NOMO-1 (cell line): ENCODE measurements around the gene CMIP.

Experiments used
- DNase-seq, 2 experiments: peaks; one replicate each; lab custom pipeline; 2025; ENCODE audit not compliant: unreplicated experiment in 2 of 2; lab: John Stamatoyannopoulos, UW

Gene CMIP

DNA sequence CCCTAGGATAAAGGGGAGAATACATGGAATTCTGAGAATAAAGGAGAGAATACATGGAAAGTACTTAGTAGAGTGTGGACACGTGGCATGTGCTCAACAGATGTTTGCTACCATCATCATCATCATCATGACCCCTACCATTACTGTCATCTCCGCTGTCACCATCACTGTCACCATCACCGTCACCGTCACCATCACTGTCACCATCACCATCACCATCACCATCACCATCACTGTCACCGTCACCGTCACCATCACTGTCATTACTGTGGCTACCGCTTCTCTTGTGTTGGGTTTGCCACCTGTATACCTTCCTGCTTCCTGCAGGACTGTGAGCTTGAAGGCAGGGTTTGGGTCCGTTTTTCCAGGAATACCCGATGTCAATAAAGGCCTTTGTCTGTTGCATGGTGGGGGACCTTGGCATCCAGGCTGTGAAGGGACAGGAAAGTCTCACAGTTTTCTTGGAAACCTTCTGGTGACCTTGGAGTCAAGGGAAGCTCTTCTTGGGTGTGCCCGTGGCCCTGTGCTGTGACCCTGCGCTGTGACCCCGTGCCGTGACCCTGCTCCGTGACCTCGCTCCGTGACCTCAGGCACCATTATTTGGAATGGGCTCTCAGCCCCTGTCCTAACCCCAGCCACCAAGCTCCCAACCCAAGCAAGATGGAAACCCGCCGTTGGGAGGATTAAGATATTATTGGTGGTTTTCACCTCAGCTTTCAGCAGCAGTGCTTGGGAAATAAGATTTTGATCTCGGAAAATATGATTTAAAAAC lies 14.4 kb downstream of the CMIP start:
- DNase-seq = no peak

DNA sequence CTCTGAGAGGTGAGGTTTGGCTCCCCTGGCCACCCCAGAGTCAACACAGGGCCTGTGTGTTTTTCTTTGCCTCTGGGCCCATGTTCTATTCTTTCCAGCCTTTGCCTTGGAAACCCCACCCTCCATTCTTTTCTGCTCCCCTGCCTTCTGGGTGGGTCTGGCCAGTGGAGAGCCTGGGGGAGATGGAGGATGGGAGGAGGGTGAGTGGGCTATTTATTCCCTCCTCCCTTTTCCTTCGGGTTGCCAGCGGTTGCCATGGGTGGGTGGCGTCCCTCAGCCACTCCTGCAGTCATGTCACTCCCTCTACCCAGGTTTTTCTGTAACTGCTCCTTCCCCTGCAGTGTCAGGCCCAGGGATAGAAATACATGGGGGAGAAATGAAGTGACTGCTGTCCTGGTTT lies 15.5 kb downstream of the CMIP start:
- DNase-seq = no peak

DNA sequence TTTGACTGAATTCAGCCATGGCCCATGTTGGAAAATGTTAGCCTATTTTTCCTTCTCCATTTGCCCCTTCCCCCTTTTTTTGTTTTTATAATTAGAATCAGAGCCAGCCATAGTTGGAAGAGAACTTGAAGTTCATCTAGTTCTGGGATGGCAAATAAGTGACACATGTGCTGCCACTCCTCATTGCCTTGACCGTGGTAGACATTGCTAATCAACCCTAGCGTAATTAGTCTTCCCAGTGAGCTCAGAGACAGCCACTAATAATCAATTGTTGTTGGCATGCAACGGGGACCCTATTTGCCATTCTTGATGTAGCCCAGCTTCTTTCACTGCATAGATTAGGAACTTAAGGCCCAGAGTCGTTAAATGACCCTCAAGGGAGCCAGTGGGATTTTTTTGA lies 16.6 kb downstream of the CMIP start:
- no peak for DNase-seq

DNA sequence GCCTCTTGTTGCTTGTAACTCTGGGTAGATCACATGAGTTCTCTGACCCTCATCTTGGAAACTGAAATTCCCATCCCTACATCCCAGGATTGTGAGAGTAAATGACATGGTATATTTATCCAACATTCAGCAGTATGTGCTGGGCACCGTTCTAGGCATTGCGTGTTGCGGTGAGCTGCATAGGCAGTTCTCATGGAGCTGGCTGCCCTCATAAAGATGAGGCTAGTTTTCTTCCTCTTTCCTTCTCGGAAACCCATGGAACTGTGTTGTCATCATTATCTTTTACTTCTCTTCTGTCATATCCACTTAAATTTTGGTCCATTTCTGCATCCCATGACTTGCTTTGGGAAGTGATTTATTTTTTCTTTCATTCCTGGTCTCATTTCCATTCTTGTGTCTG lies 17.2 kb downstream of the CMIP start:
- DNase-seq = no peak

DNA sequence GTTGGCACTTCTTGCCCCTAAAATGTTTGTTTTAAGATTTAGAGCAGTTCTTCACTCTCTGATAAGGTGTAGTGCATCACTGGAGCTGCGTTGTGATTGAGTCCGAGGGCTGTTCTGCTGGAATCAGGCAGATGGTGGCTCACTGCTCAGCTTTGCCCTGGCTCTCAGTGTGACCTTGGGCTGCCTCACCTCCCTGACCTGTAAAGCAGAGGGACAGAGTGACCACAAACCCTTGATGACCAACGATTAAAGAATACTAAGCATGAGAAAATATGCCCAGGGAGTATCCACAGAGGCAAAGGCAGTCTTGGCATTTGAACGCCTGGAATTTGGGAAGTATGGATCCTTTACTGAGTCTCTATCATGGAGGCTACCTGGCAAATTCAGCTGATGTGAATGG lies 18.1 kb downstream of the CMIP start:
- no peak for DNase-seq

DNA sequence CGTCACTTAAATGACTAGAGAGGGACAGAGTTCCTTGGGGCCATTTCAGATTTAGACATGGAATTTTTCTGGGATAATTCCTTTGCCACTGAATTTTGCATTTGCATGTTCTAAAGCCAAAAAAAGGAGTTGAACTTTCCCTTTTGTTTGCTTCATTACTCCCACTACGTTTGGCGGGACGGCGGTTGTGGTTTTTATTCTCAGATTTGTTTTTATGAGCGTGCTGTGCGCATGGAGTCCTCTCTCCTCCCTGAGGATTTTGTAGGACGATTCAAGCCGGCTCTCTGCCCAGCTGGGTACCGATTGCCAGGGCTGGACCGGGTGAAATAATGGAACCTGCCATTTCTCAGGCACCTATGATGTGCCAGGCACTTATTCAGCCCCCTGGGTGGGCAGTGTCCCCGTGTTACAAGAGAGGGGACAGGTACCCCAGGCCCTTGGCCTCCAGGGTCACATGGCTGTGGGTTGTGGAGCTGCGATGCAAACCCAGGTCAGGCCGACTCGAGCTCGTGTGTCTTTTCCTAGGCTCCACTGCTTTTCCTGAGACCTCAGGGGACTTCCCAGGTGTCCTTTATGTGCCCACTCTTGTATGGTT lies 18.8 kb downstream of the CMIP start:
- no peak for DNase-seq

DNA sequence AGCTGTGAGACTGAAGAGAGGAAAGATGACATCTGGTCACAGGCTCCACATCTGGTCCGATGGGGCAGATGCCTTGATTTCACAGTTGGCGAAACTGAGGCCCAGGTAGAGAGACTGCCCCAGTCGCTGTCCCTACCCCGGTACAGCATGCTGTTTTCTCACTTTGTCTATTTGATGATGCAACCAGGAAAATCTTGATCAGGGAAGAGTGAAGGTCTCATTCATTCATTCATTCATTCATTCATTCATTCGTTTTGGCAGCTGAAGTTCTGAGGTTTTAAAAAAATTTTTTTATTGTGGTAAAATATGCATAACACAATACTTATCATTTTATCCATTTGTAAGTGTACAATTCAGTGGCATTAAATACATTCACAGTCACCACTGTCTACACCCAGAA lies 19.7 kb downstream of the CMIP start:
- no peak for DNase-seq

DNA sequence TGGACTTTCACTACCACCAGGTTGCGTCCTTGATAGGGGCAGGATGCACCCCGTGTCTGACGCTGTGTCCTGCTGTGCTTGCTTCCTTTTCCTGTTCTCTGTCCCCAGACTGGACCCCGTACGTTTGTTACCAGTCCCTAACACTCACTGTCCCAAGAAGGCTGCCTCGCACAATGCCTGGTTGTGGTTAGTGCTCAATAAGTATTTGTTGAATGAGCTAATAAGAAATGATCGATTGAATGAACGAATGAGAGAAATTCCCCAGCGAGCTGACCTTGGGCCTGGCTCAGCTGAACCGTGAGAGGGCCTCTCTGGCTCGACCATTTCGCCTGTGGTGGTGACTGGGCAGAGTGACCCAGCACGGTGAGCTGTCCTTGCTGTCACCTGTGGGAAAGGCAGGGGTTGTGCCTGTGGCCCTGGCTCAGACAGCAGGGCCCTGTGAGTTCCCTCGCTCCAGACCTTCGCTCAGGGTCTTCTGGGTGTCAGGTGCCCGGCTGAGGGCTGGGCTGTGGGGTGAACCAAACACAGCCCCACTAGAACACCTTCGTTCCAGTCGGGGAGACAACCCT lies 20.9 kb downstream of the CMIP start:
- no peak for DNase-seq

DNA sequence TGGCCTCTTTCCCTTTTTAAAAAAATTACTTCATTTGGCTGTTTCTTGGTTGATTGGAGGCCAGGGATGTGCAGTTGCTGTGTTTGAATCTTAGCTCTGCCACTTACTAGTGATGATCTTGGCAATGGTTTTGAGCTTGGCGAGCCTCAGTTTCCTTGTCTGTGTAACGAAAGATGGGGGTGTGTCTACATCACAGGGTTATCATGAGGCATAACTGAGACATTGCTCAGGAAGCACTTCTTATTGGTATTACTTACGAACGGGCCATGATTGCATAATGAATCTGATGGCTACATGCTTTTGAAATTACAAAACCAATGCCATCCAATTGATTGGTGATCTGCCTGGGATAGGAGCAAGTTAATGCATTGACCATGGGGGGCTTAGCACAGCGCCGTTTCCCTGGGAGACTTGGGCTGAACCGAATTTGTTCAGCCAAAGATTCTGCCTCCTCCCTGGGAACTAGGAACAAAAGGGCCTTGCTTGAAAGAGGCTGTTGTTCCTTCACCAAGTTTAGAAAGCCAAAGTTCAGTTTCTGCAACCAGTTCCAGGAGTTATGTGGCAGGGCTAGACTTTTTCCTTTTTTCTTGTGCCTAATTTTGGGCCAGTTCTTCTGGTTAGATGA lies 21.9 kb downstream of the CMIP start:
- peak in 1 of 2 experiments; percentile 20 for DNase-seq

DNA sequence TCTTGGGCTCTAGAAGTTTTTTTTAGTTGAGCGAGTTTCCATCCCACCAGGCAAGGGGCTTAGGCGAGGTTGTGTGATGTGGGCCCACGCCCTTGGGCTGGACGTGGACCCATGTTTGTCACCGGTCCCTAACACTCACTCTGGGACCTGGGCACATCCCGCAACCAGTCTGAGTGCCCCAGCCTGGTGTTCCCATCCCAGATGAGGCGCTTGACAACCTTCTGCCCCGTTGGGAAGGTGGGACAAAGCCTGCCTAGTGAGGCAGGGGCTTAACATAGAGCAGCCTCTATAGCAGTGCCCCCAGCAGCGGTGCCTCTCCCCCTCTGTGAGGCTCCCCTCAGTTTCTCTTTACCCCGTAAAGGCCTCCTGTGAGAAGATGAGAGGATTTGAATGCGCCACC lies 22.5 kb downstream of the CMIP start:
- DNase-seq = no peak

DNA sequence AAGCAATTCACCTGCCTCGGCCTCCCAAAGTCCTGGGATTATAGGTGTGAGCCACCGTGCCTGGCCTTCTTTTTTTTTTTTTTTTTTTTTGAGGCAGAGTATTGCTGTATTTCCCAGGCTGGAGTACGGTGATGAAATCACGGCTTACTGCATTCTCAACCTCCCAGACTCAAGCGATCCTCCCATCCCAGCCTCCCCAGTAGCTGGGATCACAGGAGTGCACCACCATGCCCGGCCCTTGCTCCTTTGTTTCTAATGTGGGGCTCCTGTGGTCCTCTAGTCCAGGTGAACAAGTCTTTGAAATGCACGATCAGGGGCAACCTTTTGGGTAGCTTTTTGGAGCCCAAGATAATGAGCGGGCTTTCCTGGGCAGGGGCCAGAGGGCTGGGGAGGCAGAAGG lies 23.2 kb downstream of the CMIP start:
- DNase-seq = no peak

DNA sequence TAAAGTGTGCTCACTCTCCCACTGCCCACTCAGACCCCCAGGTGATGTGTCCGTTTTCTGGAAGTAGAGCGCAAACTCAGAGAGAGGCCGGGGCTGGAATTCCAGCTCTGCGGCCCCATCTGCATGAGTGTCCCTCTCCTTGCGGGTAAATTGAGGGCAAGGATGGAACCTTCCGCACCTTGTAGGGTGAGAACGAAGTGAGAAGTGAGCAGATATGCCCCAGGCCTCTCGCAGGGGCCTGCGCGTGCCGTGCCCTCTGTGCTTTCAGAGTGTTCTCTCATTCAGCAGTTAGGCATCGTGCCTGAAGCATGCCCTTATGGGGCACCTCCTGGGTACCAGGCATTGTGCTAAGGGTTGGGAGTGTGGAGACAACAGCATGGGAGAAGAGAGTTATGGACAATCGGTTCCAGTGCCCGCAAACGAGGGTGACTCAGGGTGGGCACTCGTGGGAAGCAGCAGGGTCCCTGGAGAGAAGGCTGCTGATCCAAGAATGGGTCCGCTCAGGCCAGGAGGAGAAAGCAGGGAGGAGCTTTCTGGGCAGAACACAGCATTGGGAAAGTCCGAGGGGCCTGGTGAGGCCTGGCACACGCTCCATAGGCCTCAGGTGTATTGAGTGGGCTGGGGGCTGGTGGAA lies 23.8 kb downstream of the CMIP start:
- no peak for DNase-seq

DNA sequence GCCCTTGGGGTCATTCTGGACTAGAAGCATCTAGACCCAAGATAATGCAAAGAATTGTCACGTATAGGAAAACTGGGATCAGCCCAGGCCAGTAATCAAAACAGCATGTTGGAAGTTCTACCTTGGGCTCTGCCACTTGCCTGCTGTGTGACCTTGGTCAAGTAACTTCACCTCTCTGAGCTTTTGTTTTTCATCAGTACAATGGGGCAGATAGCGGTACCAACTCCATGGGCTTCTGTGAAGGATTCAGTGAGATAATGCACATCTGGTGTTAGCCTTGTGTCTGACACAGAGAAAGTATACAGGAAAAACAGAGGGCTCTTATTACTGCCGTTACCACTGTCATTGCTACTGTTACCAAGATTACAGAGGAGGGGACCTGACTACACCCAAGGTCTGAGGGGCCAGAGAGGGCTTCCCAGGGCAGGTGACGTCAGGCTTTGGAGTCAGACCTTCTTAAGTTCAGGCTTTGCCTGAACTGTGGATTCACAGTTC lies 24.6 kb downstream of the CMIP start:
- DNase-seq = no peak

DNA sequence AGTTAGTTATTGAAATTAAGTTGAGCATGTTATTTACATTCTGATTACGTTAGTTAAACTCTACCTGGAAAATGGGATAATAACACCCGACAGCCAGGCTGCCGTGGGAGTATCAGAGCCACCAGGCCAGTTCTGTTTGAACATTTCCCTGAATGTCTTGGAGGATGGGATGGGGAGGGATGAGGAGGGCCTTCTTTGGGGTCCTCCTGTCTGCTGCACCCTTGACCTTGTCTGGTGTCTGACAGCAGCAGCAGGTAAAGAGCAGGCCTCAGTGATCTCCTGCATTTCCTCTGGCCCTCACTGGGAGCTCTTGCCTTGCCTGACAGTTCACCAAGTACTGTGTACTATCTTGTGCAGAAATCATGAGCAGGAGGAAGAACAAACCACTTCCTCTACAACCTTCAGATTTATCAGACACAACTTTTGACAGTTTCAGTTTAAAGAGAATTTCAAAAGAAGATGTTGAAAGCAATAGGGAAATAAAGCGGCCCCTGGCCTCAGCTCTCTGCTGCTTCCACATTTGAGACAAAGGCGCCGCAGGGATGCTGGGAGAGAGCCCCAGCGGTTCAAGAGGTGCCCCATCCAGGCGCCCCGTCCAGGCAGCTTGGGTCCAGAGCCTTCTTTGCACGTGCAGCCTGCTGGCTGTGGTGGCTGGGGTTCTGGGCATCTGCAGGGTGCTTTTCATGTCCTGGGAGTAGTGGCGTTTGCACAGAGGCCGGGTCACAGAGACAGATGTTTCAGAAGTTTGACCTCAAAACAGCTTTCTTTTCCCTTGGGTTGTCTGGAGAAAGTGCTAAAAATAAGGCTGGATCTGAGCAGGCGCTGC lies 25.3 kb downstream of the CMIP start:
- DNase-seq = peak; percentile 85 to 99

DNA sequence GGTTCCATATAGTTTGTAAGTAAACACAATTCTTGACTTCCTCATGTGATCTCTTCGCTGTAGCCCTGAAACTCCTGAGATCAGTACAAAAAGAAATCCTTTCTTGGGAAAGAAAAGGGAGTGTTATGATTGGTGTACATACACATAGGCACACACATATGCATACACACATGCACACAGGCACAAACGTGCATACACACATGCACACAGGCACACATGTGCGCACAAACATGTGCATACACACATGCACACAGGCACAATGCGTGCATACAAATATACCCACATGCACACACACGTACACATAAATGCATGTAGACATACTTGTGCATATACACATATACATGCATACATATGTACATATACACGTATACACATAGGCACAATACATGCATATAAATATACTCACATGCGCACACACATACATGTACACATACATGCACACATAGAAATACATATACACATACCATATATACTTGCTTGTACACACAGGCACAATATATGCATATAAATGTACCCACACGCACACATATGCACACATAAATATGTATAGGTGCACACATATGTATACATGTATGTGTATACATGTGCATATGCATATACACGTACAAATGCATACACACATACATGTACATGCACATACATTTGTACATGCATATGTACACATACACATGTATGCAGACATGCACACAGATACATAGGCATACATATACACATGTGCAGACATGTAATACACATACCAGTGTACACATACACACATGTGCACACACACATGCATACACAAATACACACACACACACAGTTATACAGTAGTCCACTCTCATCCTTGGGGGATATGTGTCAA lies 26.4 kb downstream of the CMIP start:
- peak in 1 of 2 experiments; percentile 7 for DNase-seq

DNA sequence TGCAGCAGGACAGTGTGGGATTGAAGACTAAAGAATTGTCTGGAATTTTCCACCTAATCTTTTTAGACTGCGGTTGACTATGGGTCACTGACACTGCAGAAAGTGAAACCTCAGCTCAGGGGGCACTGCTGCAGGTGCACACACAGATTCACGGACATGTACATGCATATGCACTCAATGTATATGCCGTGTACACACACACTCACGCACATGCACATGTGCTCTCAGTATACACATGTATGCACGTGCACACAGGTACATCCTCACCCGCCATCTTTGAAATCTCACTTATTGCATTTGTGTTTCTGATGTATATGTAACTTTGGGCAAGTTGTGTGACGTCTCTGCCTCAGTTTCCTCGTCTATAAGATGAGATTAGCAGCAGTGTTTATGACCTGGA lies 27.3 kb downstream of the CMIP start:
- DNase-seq = no peak

DNA sequence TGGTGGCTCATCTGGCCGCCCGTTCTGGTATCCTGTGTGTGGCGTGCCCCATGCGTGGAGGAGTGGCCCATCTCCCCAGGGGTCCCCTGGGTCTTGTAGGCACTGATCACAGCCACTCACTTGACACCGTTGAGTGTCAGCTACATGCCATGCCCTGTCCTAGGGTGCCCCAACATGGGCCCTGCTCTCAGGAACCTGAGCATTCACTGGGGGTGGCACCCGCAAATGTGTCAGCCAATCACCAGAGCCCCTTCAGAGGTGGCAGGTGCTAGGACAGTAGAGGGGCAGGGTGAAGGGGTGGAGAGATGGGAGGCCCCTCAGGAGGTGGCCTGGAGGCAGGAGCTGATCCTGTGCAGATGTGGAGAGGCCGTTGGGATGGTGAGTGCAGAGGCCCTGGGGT lies 27.8 kb downstream of the CMIP start:
- DNase-seq = no peak

DNA sequence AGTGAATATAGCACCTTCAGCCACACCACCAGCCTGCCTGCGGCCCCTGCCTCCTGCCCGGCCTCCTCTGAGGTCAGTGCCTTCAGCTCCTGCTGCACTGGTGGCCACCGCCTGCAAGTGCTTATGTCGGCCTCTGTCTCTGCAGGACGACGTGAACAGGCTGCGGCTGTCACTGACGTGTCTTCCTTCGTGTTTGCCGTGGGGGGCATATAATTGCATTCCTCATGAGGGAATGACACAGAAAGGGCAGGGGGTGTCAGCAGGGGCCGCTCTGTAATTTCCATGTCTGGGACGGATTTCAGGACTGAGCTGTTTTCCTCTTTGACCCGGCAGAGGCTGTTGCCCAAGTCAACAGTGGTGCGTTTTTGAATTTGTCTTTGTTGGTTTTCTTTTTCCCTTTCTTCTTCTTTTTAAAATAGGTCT lies 28.5 kb downstream of the CMIP start:
- no peak for DNase-seq

DNA sequence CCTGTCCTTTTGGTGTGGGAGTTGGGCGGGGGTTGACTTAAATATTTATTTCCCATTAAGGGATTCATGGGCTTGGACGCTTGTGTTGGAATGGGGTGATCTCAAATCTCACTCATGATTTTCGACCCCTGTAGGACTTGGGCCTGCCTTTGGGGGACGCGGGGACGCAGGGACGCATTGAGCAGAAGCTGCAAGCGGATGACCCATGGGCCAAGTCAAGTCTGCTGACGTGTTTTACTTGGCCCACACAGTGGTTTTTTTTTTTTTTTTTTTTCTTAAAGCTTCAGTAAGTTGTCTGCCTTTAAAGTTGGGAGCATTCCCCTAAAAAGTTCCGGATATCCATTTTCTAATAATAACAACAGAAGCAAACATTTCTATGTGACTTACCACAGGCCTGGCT lies 28.9 kb downstream of the CMIP start:
- no peak for DNase-seq
